HG02973 (cell line): ENCODE data around the gene SCUBE1.

Experiments used
- ATAC-seq: cut with Tn5 transposase; IDR thresholded peaks from one replicate; pipeline ENCODE4 v1.9.1; 2021; ENCODE audit warnings: moderate library complexity; ENCODE audit not compliant: unreplicated experiment

The SCUBE1 gene

DNA sequence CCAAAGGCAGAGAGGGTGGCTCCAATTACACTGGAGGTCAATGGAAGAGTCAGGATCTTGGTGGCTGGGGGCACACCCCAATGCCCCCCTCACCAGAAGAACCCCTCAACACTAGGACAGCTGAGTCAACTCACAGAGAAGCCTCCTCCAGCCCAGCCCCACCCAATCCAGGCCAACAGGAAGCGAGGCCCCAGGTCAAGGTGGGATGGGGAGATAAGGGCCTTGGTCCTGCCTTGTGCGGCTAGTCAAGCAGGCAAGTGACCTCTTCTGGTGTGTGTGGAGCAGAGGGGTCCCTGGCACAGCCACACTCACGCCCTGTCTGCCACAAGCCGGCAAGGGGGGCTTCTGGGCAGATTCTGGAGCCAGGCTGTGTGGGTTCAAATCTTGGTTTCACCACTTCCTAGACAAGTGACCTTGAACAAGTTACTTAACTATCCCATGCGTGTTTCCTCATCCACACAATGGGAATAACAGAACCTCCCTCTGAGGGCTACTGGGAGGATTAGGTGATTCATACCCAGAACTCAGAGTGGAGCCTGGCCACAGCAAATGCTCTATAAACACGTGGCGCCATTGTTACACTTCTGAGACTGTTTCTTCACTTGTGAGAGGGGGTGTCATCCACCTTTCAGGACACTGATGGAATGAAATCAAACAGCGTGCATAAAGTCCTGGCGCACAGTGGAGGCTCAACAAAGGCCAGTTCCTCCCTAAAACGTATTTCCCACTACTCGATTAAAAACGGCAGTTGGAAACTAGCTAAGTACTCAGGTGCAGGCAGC is 159.5 kb downstream of the SCUBE1 start:
- ATAC-seq = no peak

DNA sequence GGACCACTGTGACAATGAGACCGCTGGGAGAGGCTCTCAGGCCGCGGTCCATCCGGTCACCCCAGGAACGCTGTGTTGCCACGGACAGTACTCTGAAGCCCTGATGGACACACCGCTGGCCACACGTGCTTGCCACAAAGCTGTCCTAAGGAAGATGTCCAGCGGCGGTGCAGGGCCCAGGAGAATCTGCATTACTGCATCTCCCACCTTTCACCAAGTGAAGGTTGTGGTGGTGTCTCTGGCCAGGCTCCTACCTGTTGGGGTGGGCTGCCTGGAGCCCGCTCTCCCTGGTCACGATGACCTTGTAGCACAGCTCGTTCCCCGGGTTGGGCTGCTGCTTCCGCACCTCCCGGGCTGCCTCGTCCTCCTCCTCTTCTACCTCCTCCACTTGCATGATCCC is 160.4 kb downstream of the SCUBE1 start:
- ATAC-seq = no peak

DNA sequence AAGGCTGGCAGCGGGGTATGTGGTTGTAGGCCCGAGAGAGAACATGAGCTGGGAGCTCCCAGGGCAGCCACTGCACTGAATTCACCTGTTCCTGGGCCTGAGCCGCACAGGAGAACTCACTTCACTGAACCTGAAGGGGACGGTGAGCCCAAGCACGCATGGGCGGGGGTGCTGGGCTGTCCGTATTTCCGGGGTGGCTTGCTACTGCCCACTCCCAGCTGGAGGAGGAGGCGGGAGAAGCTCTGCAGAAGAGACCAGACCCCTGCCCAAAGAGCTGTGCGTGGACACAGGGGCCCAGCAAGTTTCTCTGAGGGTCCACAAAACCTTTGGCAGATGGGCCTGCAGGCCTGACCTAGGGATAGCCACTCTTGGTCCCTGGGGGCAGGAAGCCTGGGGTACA is 161.1 kb downstream of the SCUBE1 start:
- no peak for ATAC-seq

DNA sequence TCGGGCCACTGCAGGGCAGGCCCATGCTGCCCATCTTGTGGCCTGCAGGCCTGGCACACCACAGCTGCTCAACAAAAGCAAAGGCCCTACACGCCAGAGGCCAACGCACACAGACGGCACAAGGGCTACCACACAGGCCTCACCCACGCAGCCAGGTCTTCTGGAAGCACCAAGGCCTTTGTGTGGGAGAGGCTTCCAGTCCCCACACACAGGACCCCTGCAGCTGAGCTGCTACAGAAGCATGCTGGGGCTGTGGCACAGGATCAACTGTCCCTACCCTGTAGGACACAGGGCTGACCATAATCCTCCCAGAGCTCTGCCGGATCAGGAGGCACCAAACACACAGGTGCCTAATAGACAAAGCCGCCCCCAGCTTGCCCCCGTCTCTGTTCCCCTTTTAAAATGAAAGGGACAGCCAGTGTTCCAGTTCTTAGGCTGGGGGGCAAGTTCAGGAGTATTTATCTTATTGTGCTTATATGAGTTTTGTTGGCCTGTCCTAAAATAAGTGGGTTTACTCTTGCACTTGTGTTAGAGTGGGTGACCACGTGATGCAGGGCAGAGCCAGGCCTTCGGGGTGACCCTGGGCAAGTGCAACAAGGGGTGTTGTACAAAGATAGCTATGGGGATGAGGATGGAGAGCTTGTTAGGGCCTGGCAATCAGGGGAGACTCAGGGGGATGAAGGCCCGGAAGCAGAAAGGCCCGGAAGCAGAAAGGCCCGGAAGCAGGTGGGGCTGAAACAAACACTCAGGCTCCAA is 161.7 kb downstream of the SCUBE1 start:
- ATAC-seq = no peak

DNA sequence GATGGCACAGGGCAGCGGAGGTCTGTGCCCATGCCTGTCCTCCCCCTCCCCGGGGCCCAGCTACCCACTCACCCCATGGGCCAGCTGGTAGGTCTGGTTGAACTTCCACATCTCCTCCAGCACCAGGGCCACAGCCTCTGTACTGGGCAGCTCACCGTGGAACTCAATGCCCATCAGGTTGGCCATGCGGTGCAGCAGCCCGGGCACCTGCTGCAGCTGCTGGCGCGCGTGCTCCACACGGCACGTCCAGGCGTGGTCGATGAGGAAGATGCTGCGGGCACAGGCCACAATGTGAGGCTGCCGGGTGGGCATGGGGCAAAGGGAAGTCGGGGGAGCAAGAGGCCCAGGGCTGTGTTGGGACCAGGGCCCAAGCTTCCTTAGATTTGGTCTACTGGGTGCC is 162.5 kb downstream of the SCUBE1 start:
- ATAC-seq = no peak

DNA sequence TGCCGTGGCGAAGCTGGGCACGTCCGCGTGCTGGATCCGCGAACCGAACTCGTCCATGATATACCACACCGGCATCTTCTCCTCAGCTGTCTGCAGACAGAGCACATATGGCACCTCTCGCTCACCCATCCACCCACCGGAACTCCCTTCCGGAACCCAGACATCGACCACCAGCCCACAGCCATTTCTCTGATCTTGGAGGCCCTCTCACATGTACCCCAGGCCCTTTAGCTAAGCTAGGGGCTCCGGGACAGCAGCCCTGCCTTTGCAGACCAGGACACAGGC is 163.3 kb downstream of the SCUBE1 start:
- no peak for ATAC-seq

DNA sequence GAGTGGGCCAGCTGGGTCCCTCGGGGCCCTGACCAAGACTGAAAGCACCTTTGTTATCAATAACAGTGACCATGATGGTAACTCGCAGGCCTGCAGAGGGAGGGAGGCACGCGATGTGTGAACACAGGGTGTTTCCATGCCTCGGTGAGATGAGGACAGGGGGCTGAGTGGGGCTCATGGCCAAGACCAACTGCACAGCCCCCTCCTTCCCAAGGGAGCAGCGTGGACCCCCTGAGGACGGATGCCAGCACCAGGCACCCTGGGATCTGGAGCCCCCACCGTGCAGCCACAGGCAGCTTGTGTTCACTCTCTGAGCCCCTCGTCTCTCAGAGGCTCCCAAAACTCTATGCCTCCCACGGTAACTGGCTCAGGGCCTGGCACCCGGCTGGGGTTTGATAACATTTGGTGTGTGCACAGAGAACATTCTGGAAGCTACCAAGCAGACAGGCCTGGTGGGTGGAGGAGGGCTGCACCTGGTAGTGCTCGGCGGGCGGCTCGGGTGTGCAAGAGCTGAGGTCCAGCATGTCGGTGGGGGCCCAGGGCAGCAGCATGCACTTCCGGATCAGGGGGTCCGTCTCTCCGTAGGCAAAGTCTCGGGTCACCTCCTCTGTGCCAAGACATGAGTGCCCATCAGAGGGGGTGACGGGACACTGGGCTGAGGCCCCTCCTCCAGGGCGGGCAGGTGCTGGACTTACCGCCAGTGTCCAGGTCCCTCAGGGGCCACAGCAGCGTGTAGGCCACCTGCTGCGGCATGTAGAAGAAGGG is 163.8 kb downstream of the SCUBE1 start:
- ATAC-seq = no peak

DNA sequence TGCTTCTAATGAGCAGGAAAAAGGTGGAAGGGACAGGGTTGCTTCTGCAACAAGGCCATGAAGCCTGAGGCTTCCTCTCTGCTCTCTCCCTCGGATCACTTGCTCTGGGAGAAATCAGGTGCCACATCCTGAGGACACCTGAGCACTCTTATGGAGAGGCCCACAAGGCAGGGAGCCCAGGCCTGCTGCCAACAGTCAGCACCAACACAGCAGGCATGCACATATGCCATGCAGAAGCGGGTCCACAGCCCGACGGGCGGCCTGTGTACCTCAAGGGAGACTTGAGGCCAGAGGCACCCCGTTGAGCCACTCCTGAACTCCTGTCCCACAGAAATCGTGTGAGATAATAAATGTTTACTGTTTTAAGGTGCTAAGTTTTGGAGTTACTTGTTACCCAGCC is 165.7 kb downstream of the SCUBE1 start:
- no peak for ATAC-seq

DNA sequence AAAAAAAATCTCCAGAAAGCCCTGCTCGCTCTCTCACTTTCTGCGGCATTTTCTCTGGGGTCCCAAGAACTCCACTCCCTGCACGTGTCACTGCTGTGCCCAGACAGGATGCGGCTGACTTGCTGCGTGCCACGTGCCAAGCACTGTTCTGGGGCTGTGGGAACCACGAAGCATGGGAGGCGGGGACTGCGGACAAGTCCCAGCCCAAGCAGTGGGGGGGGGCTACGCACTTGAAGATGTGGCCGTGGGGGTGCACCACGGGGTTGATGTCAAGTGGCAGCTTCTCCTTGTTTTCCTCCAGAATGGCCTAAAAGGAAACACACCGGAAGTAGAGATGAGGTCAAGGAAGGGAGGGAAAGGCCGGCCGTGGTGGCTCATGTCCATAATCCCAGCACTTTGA is 167.1 kb downstream of the SCUBE1 start:
- ATAC-seq = no peak

DNA sequence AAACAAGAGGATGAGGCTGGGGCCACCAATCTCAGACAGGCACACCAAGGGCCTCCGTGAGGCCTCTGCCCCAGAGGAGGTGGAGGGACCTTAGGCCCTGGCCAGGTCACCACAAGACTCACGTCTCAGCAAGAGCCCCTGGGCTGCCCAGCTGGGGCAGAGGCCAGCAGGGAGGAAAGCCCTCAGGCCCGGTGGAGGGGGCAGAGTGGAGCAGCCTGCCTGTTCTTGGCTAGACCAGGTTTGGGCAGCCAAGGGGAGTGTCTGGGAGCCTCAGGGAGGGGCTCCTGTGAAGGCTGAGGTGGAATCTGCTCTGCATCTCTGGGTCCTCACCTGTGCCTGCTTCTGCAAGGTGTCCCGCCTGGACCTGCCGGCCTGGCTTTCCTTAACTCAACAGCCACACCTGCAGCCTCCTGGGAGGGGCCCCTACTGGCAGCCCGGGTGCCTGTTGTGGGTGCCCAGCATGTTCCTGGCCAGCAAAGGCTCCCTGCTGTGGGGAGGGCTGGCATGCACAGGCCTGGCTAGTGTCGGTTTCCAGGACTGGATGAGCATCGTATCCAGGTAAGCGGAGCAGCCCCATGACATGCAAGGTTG is 168.1 kb downstream of the SCUBE1 start:
- no peak for ATAC-seq

DNA sequence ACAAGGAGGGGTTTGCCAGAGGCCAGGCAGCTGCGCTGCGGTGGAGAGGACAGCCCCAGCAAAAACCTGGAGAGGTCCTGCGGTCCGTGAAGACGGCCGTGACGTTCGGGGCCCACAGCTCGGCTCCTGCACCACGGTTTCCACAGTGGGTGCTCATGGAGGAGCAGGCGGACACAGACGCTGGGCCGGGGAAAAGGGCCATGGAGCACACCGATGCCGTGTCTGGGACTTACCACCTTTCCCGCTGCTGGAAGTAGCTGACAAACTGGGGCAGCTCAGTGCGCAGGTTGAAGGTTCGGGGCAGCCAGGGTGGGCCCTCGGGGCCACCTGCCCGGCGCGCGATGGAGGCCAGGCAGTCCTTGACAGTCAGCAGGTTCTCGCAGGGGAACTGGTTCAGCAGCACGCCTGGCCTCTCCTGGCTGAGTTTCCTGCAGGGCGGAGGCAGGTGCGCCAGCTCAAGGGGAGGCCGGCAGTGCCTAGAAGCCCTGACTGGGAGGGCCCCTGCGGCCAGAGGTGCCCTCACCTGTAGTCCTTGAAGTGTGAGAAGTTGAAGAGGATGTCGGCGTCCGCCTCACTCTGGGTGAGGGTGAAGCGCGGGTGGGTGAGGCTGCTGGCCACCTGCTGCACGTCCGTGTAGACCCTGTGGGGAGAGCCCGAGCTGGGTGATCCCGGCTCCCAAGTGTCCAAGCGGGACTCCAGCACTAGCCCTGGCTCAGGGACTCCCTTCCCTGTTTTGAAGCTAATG is 169.0 kb downstream of the SCUBE1 start:
- no peak for ATAC-seq

DNA sequence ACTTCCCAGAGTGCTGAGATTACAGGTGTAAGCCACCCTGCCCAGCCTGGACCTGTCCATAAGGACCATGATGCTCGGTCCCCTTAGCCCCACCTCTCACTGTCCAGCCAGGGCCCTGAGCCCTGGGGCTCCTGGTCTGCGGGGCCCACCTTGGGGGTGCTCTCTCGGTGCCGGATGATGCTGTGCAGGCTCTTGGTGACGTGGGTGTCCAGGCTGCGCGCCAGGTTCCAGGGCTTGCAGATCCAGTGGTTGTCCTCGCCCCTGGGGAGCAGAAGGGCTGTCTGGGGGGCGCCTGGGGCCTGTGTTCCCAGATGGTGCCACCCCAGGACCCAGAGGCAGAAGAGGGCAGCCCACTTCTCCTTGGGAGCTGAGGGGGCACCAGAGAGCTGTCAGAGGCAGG is 169.6 kb downstream of the SCUBE1 start:
- ATAC-seq = no peak

DNA sequence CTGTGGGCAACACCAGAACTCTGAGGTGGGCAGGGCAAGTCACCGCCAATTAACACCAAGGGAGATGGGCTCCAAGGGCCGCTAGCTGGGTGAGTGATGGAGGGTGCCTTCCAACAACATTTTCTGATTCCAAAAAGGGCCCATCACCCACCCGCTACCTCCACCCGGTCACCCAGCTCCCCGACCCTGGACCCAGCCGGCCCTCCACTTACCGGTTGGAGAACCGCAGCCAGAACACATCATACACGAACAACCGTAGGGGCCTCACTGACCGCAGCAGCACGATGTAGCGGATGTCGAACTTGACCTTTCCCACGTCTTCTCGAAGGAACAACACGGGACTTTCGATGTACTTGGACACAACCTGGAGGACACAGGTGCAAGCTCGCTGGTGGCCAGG is 171.0 kb downstream of the SCUBE1 start:
- ATAC-seq = no peak

DNA sequence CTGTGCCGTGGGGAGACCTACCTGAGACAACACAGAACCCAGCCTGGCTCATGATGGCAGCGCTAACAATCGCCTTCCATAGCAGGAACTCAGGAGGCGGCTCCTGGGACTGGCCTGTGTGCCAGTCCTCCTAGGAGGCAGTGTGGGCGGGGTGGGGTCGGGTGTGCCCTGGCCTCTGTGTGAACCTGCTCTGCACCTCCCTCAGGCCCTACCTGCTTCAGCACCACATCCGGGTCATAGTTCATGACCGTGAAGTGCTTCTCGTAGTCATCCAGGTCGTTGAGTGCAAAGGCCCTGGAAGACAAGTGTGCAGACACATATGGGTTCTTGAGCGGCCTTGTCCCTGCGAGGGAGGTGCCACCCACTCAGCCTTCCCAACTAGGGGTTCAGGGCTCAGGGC is 171.6 kb downstream of the SCUBE1 start:
- ATAC-seq = no peak

DNA sequence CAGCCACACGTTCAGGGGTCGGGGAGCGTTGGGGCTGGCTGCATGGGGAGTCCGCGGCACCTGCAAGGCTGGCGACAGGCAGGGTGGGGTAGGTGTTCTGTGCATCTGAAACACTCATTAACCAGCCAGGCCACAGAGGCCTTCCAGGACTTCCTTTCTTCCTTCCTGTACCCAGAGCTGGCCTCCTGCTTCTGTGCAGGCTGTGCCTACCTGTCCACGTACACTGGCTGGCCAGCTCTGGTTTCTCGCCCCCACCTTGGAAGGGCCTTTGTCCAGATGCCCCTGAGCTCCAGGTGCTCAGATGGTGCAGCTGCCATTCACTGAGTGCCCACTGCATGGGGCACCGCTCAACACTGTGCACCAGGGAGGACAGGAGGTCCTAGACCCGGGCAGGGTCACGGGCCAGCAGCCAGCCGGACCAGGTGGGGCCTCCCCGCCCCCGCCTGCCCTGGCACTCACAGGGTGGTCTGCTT is 172.1 kb downstream of the SCUBE1 start:
- no peak for ATAC-seq

DNA sequence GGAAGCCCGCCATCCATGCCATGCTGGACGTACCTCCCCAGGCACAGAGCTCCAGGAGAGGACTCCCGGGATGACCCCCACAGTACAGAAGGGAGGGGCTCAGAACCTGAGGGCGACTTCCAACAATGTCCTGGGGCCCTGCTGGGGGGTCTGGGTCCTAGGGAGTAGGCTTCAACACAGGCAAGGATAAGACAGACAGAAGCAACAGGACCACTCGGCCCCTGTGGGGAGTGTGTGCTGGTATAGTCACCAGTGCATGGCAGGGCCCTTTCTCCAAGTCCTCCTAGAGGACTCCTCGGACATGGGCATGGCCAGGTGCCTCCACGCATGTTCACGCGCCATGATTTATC is 173.1 kb downstream of the SCUBE1 start:
- no peak for ATAC-seq

DNA sequence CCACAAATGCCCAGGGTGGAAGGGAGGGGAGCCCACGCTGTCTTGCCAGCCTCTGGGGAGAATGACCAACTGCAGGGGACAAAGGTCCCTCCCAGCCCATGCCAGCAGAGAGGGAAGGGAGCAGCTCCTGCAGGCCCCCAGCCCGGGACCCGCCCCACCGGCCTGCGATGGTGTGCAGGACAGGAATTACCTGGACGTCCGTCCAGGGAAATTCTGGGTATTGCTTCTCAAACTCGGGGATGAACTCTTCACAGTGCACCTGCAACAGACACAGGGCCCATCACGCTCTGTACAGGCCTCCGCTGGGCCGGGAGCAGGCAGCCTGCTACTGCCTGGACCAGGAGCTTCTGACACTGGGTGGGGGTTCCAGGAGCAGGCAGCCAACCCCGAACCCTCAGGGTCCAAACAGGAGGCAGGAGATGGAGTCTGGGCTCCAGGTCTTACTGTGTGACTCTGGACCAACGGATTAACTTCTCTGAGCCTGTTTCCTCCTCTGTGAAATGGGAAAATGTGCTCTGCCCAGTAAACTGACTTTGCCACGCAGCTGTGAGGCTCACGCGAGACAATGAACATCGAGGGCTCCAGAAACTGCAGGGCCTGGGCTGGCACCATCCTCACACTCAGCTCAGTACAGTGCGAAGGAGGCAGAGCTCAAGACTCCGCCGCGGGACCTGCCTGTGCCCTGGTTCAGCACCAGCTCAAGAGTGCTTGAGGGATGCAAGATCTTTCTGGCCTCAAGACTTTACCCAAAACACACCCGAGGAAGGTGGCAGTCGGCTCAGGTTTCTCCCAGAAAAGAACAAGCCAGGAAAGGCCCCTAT is 173.7 kb downstream of the SCUBE1 start:
- no peak for ATAC-seq

DNA sequence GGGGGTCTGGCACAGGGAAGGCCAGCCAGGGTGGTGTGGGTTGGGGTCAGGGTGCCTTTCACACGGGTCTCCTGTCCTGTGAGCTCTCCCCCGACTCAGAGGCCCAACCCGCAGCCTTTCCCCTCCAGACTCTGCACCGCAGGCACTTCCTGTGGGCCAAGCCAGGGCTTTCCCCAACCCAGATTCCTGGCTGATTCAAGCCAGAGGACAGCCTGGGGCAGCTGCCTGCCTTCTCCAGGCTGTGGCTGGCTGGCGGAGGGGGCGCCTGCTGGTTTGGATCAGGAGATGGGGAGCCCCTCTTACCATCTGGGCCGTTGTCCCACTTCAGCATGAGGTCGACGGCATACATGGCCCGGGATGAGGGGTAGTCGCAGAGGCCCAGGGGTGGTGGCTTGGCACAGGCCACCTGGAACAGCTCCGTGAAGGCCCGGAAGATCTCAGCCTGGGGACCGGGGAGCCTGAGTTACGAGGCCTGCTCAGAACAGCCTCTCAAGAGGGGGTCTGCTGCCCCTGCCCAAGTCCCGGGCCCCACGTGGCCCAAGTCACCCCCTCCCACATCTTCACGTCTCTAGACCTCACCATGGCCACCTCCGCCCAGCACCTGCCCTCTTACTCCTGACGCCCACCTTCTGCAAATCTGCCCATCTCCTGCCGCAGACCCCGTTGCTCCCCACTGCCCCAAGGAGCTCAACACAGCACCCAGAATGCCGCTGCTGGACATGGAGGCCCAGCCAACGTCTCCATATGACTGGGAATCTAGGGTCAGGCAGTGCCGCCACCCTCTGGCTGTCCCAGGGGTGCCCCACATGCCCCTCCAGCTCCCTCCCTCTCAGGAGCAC is 174.5 kb downstream of the SCUBE1 start:
- no peak for ATAC-seq

DNA sequence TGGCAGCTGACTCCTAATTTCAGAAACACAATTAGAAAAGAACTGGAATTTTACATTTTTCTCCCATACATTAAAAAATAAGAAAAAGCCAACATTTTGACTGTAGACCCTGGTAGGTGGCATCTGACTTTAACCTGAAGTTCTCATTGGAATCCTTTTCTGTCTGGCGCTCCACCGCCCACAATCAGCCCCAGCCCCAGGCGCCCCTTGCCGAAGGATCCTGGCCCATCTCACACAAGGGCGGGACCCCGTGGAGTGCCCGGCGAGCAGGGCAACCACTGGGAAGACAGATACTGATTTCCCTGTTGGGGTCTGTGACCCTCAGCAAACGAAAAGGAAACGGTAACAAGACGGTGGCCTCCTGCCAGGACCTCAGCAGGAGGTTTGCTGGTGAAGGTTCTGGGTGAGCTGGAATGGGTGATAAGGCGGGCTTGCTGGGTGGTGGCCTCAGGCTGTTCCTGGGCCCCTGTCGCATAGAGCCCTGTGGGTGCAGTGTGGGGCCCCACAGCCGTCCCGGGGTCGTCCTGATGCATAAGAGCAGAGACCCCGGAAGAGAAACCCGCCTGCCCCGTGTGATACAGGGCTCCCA is 176.1 kb downstream of the SCUBE1 start:
- no peak for ATAC-seq
